ENCODE data around the gene LHX5.

Gene LHX5

DNA sequence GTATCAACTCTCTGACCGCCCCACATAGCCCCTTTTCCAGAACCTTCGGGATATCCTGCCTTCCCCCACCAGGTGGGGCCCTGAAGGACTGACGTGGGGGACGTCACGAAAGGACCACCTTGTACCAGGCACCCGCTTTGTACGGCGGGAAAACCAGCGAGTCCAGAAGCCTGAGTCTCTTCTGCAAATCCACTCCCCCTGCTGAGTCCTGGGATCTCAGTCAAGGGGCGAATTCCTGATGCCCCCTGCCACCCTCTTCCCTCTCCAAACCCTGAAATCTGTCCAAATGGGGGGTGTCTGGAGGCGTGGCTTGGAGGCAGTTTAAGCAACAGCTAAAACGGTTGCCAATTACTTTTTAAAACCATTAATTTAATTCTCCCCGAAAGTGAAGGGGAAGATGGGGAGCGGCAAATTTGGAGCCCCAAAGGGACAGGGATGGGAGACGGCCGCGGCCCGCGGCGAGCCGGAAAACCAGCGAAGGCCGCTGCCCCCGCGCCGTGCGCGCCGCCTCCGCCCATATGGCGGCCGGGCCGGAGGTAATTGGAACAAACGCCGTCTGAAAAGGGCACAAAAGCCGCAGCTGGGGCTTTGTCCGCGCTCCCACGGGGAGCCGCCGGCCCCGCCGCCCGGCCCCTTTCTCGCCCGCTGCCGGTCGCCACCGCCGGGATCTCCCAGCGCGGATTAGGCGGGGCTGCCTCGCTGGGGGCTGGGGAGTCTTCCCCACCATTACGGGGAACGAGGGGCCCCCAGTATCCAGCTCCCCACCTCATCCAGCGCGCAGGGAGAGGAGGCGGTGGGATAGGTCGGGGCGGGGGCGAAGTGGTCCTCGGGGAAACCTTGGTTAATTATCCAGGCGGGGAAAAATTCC is 6.6 kb downstream of the LHX5 start:
- DNase-seq (ENCODE audit: low spot score) = no peak

DNA sequence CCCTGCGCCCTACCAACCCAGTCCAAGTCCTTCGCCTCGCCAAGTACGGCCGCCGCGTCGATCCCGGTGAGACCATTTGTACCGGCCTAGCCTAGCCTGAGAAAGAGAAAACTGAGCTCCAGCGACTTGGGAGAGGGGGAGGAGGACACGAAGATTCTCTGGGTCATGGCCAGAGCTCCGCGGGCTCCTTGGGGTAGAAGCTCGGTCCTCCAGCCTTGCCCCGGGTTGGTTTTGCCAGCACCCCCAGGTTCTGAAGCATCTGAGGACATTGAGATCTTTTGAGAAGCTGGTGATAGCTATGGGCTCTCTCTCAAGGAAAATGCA is 7.3 kb downstream of the LHX5 start:
- no peak for DNase-seq (ENCODE audit: low spot score)

DNA sequence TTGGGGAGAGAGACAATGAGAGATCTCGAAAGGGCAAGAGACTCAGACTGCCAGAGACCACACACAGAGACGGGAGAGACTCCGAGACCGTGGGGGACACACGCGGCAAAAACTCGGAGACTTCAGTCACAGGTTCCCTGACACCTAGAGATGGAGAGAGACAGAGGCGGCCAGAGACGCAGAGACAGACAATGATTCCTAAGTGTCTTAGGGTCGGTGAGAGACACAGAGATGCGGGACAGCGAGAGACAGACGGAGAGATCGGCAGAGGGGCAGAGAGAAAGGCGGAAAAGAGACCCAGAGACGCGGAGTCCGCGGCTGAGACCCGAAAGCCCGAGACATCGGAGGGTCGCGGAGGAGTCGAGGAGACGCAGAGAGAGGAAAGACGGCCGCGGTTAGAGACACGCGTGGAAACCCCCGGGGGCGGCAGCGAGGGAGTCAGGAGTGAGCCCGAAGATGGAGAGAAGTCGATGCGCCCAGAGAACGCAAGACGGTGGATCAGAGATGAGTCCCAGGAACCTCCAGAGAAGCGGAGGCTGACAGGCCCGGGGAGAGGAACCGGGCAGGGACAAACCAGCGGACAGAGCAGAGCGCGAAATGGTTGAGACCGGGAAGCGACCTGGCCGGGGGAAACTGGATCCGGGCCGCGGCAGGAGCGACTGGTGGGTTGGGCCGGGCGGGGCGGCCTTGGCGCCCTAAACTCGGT is 7.8 kb downstream of the LHX5 start:
- no peak for DNase-seq (ENCODE audit: low spot score)

DNA sequence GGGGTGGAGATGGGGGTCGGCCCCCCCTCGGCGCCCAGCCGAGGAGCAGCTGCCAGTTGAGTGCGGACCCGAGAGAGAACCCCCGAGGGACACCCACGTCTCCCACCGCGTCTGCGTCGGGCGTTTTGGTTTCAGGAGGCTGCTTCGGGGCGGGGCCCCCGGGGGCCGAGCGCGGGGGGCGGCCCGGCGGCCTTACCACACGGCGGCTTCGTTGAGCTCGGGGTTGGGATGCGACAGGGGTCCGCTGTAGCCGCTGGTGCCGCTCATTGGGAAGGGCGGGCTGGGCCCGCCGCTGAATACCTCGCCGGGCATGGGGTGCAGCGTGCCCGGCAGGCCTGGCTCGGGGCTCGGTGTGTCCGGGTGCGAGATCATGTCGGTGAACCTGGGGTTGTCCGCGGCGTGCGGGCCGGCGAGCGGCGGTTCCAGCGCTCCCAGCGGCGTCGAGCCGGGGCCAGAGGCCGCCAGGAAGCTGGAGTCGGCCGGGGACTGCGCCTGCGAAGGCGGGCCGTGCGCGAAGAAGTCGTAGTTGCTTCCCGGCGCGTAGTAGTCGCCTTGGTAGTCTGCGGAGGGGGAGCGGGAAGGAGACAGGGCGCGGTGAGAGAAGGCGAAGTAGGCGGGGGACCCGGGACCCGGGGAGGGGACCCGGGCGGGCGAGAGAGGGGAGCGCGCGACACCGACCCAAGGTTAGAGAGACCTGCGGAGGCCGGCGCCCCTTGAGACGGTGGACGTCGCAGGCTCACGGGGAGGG is 8.5 kb downstream of the LHX5 start:
- DNase-seq (ENCODE audit: low spot score) = no peak

DNA sequence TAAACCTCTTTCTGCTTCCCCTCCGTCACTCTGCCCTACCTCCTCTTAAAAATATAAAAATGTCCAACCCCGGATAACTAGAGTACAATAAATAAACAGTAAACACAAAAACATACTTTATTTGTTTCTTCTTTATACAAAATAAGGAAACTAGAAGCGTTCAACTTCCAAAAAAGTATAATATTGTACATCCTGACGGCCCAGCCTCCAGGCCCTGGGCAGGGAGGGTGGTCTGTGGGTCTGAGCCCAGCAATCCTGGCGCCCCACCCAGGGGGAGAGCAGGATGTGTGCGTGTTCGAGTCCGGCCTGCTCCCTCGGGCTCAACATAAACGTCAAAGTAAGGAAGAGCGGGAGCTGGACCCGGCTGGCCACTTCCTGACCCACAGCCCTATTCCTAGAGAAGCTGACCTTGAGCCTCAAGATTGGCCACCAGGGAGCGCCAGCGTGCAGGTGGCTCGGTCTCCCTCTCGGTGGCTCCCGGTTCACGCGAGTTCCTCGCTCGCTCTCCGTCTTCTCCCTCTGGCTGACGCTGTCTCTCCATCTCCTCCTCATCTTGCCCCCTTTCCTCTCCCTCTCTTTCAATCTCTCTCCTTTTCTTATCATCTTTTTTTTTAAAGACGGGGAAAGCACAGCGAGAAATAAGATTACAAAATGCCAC is 9.4 kb downstream of the LHX5 start:
- DNase-seq (ENCODE audit: low spot score) = peak; percentile 61

DNA sequence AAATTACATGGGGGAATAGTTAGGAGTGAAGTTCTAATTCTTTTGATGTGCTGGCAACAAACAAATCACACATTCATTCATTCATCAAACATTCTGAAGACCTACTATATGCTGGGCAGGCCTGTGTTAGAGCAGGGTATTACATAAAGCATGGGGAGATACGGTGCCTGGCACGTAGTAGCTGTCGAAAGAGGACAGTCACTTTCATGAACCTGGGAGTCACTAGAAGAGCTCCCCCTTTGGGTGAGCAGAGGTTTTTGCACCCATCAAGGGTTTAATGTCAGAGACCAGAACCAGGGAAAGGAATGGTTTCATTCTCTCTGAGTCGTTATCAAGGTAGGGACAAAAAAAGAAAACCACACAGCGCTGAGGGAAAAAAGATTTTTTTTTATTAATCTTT is 10.0 kb downstream of the LHX5 start:
- peak; percentile 40 for DNase-seq (ENCODE audit: low spot score)

DNA sequence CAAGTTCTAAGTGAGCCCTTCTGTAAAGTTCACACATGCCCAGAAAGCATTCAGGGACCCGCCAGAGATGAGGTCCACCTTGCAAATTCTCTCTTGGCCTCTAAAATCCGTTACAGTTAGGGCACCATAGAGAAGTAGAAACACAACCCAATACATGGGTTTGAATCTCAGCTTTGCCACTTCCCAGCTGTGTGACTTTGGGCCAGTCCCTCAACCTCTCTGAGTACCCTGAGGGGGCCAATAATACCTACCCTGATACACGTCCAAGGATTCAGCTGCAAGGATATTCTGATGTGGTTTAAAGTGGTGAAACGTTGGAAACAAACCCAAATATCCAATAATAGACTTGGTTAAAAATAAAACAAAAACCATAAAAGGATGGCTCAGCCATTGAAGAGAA is 11.7 kb downstream of the LHX5 start:
- no peak for DNase-seq (ENCODE audit: low spot score)

DNA sequence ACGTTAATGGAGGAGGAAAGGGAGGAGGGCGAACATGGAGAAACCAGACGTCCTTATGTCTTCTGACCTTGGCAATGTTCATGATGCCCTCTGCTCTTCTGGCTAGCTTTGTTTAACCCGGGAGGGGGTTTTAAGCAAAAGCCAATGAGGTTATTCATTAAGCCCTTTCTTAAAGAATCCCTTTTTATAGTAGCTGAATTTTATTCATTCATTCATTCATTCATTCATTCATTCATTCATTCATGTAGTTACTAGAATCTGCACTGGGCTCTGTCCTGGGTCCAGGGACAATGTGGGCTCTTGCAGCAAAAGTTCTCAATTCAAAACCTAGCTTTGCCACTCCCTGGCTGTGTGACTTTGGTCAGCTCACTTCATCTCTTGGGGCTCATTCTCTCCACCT is 14.0 kb downstream of the LHX5 start:
- DNase-seq (ENCODE audit: low spot score) = no peak

DNA sequence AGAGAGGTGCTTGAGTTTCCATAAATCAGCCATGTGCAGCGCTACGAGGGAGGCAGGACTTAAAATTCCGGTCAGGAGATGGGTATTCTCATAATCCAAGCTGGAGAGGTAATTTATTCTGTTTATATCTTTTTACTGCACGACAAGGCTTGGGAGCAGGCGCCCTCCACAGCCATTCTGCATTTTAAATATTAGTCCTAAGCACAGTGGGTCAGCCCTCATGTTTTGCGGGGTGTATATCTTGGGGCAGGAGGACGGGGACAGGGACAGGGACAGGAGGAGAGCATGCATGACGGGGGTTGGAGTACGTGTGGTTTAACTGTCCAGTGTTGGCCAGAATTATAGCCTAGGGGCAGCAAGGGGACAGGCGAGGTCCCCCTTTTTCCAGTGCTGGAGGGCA is 14.5 kb downstream of the LHX5 start:
- no peak for DNase-seq (ENCODE audit: low spot score)

DNA sequence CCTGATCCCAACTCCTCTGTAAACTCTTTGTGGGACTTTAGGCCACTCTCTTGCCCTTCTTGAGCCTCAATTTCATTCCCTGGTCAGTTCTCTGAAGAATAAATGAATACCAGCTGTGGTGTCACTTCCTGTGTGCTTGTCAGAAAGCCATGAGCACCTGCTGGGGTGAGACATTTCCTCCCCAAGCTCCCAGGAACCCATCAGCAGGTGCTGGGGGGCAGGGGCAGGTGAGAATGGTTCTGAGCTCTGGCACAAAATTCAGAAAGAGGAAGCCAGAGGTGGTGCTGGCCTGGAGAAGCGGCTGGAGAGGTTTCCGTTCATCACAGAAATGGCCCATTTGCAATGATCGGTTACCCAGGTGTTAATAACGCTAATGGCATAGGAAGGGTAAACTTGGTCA is 14.9 kb downstream of the LHX5 start:
- no peak for DNase-seq (ENCODE audit: low spot score)

DNA sequence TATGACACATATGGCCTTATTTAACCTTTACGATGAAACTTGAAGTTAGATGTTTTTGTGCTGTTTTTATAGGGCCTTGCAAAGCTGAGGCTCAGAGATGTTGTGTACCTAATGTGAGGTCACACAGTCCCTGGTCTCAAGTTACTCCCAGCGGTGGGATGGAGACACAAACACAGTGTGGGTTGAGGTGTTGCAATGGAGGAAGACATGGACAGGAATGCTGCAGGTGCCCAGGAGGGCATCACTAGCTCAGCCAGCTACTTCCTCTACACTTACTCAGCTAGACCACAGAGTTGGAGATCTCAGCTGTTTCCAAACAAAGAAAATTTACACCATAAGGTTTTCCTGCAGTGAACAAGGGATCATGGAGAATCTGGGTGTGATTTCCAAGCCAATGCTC is 15.5 kb downstream of the LHX5 start:
- DNase-seq (ENCODE audit: low spot score) = no peak

DNA sequence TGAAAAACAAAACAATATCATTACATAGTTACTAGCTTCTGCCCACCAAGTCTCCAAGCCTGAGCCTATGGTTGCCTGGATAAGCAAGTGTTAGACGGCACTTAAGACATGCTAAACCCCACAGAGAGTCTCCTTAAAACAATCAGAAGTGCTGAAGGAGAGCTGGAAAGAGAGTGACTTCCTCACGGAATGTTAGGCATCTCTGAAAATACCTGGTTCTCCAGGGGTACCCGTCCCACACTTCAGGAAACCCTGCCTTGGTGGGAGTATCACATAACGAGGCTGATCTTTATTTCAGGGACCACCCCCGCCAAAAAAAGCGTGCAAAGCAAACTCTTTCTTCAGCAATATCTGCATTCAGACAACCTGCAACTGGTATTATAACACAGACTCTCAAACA is 18.3 kb downstream of the LHX5 start:
- DNase-seq (ENCODE audit: low spot score) = no peak

DNA sequence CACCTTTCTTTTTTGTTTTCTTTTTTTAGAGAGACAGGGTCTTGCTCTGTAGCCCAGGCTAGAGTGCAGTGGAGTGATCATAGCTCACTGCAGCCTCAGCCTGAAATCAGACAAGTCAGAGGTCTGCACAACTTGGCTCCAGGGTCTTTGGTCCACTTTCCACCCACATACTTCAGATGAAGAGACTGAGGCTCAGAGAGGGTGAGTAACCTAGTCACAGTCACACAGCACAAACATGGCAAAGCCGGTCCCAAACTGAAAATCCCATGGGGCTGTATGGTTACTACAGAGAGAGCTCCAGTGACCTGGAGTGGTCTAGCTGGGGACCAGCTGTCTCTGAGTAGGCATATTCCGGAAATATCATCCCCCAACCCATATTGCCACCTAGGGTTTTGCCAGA is 19.2 kb downstream of the LHX5 start:
- DNase-seq (ENCODE audit: low spot score) = no peak

DNA sequence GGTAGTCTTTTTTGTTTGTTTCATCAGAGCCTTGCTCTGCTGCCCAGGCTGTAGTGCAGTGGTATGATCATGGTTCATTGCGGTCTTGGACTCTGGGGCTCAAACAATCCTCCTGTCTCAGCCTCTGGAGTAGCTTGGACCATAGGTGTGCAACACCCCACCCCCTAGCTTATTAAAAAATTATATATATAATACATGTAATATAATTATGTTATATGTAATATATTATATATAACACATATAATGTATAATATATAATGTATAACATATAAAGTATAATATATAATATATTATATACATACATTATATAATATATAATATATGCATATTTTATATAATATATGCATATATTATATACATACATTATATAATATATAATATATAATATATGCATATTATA is 21.8 kb downstream of the LHX5 start:
- no peak for DNase-seq (ENCODE audit: low spot score)

DNA sequence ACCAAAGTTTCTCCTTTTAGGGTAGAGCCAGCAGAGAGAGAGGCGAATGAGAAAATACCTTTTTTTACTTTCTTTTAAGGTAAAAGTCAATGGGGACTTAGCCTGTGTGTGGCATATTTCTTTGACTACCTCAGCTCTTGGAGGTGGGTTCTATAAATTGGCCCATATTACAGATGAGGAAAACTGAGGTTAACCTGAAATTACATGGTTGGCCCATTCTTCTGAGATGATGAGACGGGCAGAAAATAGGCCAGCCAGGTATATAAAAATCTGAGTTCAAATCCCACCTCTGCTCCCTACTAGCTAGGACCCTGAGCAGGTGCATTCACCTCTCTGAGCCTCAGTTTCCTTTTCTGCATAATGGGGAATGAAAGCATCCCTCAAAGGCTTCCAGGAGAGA is 22.4 kb downstream of the LHX5 start:
- no peak for DNase-seq (ENCODE audit: low spot score)

DNA sequence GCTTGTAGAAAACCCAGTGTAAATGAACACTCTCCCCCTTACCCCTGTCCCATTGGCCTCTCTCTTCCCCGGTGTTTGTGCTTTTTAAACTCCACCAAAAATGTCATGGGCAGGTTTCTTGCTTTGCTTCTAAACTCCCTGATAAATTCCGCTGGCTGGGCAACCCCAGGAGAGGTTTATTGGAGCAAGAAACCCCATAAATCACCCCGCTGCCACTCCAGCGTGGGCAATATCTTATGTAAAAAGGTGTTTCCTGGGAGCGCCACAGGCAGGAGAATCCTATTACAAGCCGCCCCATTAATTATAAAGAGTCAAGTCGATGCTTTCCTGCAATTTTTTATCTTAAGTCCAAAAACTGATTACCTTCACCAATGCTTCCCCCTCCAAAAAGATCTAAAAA is 22.8 kb downstream of the LHX5 start:
- no peak for DNase-seq (ENCODE audit: low spot score)

DNA sequence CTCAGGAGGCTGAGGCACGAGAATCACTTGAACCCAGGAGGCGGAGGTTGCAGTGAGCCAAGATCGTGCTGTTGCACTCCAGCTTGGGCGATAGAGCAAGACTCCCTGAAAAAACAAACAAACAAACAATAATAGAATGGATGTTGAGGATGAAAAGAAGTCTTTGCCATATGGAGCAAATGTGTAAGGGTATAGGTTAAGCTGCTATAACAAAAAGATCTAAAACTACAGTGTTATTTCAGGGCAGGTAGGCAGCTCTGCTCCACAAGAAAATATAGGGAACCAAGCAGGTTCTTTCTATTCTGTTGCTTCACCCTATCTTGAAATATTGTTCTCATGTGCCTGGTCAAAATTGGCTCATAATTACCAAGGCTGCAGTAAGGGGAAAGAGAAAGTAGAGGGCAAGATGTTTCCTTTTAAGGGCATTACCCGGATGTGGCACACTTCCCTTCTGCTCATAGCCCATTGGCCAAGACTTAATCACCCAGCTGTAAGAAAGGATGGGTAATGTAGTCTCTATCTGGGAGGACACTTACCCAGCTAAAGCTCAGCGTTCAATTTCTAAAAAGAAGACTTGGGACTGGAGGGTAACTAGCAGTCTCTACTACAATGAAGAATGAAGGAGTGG is 26.0 kb downstream of the LHX5 start:
- no peak for DNase-seq (ENCODE audit: low spot score)

DNA sequence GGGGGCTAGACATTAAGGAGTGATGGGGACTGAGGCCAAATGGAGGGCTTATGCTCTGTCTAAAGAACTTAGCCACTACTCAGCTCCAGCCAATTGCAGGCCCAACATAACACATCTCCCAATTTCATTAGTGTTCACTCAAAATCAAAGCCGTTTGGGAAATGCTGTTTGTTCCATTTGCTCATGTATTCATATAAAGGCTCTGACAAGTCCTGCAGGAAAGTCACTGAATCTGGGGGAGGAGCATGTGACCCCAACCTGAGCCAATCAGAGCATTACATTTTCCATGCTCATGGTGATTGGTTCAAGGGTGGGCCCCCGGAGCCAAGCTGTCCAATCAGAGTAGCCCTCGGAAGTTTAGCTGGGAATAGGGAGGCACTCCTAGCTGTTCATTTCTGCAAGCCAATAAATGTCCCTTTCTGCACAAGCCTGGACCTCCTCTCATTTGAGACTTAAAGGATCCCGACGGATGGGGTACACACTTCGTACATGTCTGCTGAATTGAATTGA is 28.6 kb downstream of the LHX5 start:
- no peak for DNase-seq (ENCODE audit: low spot score)

DNA sequence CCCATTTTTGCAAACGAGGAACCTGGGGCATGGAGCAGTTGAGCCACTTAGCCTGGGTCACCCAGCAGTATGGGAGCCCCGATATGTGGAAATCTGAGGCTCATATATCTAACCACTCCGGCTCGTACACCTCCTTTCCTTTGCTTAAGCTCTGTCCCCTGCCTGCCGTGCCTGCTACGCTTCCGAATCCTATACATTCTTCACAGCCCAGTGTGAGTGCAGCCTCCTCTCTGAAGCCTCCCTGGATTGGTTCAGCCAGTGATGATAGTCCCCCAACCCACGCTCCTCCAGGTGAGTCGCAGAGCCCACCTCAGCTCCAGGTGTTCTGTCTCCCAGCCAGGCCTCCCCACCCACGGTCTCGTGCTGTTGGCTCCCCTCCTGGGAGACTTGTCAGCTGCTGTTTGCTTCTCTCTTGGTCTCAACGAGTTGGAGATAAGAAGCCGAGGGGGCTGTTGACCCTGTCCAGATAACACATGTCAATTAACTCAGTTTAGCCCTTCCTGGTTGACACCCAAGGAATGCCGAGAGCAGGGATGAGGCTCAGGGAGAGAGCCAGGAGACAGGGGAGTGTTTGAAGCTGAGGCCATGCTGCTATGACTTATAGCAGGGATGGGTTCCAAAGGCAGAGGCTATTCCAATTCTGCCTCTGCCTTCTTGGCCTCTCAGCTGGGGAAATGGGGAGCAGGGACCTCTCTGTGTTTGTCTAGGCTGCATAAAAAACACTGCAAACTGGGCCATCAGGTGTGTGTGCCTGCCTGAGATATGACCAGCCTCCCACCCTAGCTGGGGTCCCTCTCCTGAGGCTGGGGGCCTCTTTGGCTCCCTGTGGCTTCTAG is 30.5 kb downstream of the LHX5 start:
- no peak for DNase-seq (ENCODE audit: low spot score)

DNA sequence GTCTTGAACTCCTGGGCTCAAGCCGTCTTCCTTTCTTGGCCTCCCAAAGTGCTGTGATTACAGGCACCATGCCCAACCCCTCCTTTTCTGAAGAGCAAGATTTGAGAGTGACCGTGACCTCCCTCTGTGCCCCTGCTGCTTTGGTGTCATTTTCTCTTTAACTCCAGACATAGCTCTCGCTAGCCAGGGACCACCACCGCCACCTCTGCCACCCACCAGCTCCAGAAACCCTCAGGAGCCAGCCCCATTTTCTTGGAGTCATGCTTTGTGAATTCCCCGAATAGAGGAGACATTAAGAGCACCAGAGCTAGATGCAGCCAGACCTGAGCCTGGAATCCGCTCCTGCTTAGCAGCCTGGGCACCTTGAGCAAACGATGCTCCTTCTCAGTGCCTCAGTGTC is 31.3 kb downstream of the LHX5 start:
- DNase-seq (ENCODE audit: low spot score) = no peak

DNA sequence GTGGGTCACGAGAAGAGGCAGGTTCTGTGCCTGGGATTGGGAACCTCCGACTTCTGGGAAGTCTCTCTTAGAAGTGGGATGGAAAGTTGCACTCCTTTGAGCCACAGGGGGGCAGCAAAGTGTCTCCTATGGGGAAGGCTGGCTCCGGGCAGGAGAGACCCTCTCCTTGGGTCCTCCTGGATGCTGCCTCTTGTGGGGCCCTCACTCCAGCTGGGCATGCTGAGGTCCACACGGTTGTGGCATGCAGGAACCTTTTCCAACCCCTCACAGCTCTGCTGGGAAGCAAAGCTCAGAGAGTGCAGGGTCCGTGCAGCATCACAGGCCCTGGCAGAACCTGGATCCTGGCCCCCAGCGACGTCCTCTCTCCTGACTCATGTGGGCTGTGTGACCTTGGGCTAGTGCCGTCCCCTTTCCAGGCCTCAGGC is 32.1 kb downstream of the LHX5 start:
- DNase-seq (ENCODE audit: low spot score) = no peak

Measured in germinal center (tissue), 1 donor.